Activated CD8-positive, alpha-beta memory T cell treated with anti-CD3 and anti-CD28 coated beads for 36 hours (primary cell): Measurements from ENCODE around the gene GATAD1. TPM values are rescaled to one million over a fixed set of nuclear protein-coding genes. Genes with fewer than 3 reads are reported as not detected.
"Not testable (repeated sequence)": the region's sequence is repeated elsewhere in the genome, so short reads cannot be mapped to it uniquely, and the experiment has no call there.

Experiments
- CTCF ChIA-PET: fragments of 350-600 bp; sonication (Branson Sonifier 250); formaldehyde crosslinking; loops from one replicate; lab custom pipeline; 2021; ENCODE audit warnings: antibody characterized with exemption; lab: Charles Lee
- POLR2A ChIA-PET: fragments of 350-600 bp; sonication (Branson Sonifier 250); formaldehyde crosslinking; loops from one replicate; lab custom pipeline; 2021; ENCODE audit warnings: antibody characterized with exemption; lab: Charles Lee
- total RNA-seq, 2 experiments: library from RNA; stranded (reverse); gene quantifications; one replicate each; pipeline ENCODE4 v1.2.3, GENCODE V29; 2021

The GATAD1 gene
- total RNA-seq, 2 experiments from 2014 or later = 19.0 to 19.4 TPM

DNA sequence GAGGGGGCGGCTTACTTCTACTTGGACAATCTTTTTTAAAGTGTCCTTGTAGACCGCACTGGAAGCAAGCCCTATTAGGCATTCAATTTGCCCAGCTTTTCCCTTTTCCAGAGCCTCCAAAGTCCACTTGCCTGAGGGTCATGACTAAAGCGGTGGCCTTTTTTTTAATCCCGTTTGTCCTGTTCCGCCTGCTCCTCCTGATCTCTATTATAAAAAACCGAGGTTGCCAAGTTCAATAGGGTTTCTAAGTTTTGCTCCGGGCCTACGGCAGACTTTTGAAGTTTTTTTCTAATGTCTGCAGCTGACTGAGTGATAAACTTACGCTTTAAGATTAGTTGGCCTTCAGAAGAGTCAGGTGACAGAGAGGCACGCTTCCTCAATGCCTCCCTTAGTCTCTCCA, 26.7 kb downstream of the GATAD1 start:
- CTCF ChIA-PET = not testable (repeated sequence)

DNA sequence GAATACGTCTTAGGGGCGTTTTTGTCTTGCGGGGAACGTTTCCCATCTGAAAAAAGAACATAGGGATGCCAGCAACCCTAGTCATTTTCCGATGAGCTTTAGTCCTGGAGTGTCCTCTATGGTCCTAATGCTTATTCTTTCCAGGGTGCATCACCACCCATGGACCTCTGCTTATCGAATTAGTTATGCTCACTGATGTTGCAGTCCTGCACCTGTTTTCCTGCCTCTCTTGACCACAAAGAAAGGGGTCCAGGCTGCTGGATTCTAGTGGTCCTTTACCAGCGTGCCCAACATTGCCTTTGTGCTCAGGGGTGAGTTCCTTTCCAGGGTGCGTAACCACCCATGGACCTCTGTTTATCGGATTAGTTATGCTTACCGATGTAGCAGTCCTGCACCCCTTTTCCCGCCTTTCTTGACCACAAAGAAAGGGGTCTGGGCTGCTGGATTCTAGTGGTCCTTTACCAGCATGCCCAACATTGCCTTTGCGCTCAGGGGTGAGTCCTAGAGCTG, 28.0 kb downstream of the GATAD1 start:
- CTCF ChIA-PET, POLR2A ChIA-PET: not testable (repeated sequence)

More for the DNA sequence above, 26.7 kb downstream of the GATAD1 start:
- POLR2A ChIA-PET = not testable (repeated sequence)

DNA sequence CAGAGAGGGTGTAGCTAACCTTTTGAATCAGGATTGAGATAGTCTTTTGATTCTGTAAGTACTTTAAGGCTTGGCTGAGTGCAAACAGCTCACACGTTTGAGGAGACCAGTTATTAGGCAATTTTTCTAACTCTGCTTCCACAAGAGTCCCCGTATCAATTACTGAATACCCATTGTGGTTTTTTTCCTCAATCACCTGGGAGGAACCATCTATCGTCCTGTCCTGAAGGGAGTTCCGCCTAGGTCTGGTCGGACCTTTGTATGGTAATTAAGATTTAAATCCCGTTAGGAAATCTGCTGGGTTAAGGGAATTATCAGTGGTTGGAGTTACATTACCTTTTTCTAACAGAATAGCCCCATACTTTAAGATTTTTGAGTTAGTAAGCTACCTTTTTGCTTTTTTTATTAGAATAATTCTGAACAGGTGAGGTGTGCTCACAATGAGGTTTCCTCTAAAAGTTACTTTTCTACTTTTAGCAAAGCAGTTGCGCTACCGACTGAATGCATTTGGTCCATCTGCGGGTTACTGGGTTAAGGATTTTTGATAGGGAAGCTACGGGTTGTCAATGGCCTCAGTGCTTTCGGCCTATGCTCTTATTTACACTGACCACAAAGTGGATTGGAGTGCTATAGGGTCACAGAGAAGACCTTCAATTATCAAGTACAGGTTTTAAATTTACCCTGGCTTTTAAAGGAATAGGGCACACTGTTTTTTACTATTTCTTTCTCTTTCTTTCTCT, 28.7 kb downstream of the GATAD1 start:
- CTCF ChIA-PET, POLR2A ChIA-PET: not testable (repeated sequence)

DNA sequence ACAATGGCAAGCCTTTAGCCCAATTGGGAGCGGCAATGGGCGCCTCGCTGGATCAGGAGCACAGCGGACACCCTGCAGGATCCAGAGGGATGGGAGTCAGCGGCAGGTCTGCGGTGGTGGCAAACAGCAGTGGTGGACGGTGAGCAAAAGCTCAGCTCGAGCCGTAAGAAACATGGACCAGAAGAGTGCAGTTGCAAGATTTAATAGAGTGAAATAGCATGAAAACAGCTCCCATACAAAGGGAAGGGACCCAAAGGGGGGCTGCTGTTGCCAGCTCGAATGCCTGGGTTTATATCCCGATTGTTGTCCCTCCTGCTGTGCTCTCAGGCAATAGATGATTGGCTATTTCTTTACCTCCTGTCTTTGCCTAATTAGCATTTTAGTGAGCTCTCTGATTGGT, 30.4 kb downstream of the GATAD1 start, which contains the start of gene ERVW-1:
Gene ERVW-1 (minus strand): TSS at position 266 of the 400 bp plus-strand sequence. CDS start 7,565 bp downstream, outside the sequence.
- POLR2A ChIA-PET = not testable (repeated sequence)

DNA sequence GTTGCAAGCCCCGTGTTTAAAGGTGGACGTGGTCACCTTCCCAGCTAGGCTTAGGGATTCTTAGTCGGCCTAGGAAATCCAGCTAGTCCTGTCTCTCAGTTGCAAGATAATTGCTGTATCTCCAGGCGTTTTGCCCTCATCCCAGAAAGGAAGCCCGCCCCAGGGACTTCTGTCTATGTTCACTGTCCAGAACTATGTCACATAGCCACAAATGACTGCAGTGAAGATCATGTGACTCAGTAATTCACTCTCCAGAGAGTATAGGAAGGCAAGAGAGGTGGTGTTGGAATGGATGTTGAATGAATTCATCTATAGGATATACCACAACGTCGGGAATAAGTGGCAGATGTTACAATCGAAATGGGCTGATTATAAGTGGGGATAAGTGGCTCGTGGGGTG, 30.8 kb downstream of the GATAD1 start:
- ChIA-PET CTCF (no interaction called here), POLR2A (no interaction called here)

More for the DNA sequence above, 30.4 kb downstream of the GATAD1 start, which contains the start of gene ERVW-1:
- CTCF ChIA-PET = not testable (repeated sequence)

DNA sequence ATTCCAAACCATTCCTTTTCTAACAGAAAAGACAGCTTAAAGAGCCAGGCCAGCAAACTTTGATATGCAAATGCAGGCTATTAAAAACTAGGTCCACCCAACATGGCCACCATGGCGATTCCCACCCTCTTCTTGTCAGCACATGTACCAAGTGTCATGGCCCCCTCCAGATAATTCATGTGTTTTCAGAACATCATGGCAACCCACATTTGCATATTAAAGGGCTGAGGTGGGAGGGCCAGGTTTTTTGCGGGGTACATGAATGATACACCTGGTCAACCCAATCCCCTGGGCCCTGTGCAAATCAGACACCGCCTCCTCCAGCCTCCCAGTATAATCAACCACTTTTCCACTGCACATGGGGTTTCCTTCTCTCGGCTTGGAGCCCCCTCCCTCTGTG, 31.4 kb downstream of the GATAD1 start:
- ChIA-PET POLR2A (no interaction called here), CTCF (no interaction called here)

DNA sequence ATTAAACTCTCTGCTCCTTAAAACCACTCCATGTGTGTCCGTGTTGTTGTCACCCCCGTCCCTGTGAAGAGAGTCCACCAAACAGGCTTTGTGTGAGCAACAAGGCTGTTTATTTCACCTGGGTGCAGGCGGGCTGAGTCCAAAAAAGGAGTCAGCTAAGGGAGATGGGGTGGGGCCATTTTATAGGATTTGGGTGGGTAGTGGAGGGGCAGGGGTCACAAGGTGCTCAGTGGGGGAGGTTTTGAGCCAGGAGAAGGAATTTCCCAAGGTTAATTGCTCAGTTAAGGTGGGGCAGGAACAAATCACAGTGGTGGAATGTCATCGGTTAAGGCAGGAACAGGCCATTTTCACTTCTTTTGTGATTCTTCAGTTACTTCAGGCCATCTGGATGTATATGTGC, 31.9 kb downstream of the GATAD1 start:
- CTCF ChIA-PET, POLR2A ChIA-PET: not testable (repeated sequence)

DNA sequence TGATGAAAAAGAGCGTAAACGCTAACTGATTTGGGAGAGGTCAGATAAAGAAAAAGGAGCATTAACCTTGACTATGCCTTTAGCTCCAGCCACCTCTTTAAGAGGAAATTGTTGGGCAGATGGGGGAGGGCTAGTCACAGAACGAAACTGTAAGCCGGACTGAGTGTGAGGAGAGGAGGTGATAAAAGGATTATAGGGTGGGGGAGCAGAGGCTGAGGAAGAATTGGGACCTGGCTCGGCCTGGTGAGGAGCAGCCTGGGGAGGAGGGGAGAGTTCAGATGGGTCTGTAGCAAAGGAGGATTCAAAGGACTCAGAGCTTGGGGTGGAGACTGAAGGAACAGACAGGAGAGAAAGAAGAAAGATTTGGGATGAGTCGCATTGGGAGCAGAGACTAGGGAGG, 36.3 kb downstream of the GATAD1 start:
- POLR2A ChIA-PET, CTCF ChIA-PET: not testable (repeated sequence)

DNA sequence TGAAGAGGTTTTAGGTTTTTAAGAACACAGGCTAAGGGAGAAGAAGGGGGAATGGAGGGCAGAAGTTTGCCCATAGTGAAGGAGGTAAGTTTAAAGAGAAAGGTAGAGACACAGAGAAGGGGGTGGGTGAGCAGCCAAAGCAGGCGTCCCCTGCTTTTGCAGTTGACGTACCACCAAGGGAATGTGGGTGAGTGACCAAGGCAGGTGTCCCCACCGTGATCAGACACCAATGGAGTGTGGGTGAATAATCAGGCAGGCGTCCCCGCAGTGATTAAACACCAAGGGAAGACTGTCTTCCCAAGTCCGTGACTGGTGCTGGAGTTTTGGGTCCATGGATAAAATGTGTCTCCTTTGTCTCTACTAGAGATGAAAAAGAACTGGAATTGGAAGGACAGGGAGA, 36.9 kb downstream of the GATAD1 start:
- CTCF ChIA-PET = not testable (repeated sequence)

DNA sequence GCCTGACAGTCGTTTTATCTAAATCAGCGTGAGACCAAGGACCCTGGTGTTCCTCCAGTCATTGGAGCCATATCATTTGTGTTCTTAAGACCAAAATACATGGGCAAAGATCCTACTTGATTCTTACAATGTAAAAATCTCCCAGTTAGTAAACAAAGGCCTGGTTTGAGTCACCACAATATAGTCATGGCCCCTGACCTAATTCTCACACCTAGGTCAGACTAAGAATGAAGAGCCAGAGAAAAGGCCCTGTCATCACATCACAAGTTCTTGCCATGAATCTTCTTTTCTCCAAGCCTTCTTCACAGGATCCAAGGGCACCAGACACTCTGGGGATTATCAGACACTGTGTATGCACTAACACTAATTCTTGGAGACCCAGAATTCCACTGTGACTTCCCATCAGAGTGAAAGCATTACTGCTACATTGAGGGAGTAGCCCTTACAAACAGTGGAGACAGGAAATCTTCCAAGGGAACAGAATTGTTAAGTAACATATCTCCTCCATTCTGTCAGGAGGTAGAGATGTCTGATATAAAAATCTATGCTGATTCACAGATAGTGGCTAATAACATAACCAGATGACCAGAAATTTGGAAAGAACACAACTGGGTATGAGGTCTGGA, 38.1 kb downstream of the GATAD1 start:
- CTCF ChIA-PET = no interaction called here
- POLR2A ChIA-PET = no interaction called here

More for the DNA sequence above, 36.9 kb downstream of the GATAD1 start:
- POLR2A ChIA-PET = not testable (repeated sequence)

DNA sequence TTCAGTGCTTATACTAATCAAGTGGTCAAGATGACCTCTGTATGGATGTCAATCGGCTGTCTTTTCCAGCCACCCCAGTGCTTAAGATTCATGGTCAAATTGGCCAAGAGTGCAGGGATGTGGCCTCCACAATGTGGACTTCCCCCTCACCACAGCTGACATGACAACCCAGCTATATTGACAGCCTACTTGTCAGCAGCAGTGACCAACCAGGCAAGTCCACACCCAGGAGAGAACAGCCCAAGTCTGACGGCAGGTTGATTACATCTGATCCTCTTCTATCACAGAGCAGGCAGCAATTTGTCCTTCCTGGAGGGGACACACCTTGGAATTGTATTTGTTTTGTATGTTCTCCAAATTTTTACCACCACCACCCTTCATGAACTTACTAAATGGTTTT, 38.7 kb downstream of the GATAD1 start:
- ChIA-PET CTCF (no interaction called here), POLR2A (no interaction called here)

DNA sequence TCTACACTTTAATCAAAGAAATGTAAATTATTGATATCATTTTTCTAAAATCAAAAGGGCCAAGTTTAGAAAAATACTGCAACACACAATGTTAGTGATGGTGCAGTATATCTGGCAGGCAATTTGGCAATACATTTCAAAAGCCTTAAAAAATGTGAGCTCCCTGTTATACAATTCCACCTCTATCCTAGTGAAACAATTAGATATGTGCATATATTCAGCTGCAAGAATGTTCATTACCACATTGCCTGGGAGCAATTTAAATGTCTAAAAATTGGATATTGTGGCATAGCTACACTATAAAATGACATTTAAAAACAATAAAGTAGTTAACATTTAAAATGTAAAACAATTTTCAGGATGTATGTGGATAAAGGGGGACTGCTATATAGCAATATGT, 40.5 kb downstream of the GATAD1 start:
- ChIA-PET CTCF (no interaction called here), POLR2A (no interaction called here)

DNA sequence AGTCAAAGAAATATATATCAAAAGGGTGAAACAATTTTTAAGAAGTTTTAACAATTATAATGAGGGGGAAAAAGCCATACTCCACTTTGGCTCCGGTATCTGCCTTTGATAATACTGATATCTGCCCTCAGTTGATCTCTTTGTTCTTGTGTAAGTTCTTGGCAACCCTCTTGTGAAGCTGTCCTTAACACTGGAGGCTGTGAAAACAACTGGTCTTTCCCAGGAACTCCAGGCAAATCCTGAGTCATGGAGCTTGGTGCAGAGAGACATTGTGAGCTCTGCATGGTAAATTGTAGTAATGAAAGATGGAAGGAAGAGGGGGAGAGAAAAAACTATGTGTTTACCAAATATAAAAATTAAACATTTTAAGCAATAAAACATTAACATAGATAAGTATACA, 42.4 kb downstream of the GATAD1 start:
- ChIA-PET POLR2A (interaction anchor here (0.6 kb wide), 1 partner anchor 25 kb away, joined by 4 read pairs; no protein-coding TSS in a partner anchor), CTCF (no interaction called here)

DNA sequence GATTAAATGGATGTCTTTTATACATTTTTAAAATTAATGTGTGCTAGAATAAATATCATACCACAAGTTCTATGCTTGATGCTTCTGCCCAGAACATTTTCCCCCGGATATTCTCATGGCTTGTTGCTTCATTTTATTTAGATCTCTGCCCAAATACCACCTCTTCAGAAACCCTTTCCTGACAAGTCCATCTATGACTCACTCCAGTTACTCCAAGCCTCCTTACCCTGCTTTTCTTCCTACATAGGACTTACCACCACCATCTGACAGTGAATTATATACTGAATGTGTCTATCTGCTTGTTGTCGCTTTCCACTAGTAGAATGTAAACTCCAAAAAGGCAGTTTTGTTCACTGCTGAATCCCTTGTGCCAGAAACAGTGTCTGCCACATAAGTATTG, 49.6 kb downstream of the GATAD1 start:
- POLR2A ChIA-PET = no interaction called here
- CTCF ChIA-PET = no interaction called here

DNA sequence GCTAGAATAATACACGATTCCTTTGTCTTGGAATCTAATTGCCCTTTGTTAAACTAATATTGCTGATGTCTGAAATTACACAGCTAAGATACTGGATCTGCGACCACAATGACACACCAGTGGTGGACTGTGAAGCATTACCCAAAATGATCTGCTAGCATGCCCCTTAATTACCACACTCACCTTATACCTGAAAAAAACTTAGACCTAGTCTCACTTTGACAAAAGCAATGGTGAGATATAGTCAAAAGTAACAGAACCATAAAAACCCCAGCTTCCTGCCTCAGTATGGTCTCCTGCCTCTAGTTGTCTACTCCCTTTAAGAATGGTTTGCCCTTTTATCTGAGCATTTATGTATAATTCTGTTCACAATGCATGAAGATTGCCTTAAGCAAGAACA, 51.3 kb downstream of the GATAD1 start:
- ChIA-PET CTCF (no interaction called here), POLR2A (no interaction called here)

DNA sequence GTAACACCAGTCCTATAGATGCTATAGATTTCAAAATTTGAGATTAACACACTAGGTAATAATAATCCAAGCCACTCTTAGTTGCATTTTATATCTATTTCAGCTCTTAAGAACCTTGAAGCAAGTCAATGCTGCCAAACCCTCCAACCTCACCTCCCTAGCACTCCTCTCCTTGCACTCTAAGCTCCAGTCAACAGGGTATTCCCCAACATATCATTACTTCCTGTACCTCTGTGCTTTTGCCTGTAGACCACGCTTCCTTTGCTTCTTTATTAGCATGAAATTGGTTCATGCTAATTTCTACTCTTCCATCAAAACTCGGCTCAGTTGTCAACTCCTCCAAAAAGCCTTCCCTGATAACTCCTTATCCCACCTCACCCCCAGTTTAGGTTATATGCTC, 56.5 kb downstream of the GATAD1 start:
- ChIA-PET CTCF (no interaction called here), POLR2A (no interaction called here)

DNA sequence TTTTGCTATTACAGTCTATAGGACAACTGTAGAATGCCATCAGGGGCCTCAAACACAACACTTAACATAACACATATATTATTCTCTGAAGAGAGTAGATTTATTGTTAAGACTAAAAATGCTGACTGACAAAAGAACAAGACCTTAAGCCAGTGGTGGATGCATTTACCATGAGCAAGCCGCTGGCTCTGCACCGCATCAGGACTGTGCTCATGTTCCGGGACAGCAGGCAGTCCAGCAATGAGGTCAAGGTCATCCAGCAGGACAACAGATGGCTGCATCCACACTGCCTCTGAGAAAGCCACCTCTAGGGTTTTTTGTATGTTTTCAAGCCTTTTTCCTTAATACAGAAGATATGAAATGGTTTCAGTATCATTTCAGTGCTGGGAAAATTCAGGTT, 57.3 kb downstream of the GATAD1 start:
- ChIA-PET POLR2A (no interaction called here), CTCF (no interaction called here)

DNA sequence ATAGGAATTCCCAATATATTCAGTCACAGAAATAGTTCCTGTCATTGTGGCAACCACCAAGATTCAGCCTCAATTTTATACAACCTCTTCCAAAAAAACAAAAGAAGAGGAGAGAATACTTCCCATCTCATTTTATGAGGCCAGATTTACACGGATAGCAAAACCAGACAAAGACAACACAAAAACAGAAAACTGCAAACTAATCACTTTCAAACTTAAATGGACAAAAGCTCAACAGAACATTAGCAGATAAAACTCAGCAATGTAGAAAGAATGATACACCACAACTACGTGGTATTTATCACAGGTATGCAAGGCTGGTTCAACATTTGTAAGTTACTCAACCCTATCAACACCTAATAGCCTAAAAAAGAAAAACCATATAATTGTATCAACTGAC, 59.1 kb downstream of the GATAD1 start:
- ChIA-PET POLR2A (no interaction called here), CTCF (no interaction called here)

DNA sequence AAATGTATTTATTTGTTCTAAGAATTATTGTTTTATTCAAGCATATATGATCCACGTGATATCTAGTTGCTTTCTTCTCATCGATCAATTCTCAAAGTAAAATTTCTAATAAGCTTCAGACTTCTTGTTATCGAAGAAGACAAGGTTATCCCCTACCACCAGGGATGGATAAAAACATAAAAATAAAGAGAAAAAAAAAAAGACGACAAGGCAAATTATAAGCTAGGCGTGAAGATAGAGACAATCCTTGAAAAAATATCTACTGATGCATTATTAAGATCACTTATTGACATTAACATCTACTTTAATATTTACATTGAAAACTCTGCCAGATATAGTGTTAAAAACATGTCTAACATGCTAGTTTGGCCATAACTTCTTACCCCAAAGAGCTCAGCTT, 61.7 kb downstream of the GATAD1 start:
- ChIA-PET POLR2A (no interaction called here), CTCF (no interaction called here)
